Measurements from ENCODE around the gene ICAM1.

The ICAM1 gene

DNA sequence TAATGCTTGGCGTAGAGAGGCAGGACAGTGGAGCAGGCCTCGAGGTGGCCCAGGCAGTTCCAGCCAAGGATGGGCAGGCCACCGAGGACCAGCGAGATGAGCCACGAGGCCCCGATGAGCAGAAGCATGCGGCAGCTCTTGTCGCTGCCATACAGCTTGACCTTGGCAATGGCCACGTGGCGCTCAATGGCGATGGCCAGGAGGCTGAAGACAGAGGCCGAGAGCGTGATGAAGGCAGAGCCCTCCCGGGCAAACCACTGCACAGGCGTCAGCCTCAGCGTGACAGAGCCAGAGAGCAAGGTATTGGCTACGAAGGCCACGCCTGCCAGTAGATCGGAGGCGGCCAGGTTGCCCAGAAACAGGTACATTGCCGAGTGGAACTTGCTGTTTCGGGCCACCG is 46.6 kb upstream of the ICAM1 start (continued):
- TF ChIP-seq TCF4 (CRISPR knock-in tag; IDR thresholded peaks at IDR 0.05; ENCODE audit: borderline replicate concordance) (no peak), ISL1 (CRISPR knock-in tag; IDR thresholded peaks at IDR 0.05) (no peak)

DNA sequence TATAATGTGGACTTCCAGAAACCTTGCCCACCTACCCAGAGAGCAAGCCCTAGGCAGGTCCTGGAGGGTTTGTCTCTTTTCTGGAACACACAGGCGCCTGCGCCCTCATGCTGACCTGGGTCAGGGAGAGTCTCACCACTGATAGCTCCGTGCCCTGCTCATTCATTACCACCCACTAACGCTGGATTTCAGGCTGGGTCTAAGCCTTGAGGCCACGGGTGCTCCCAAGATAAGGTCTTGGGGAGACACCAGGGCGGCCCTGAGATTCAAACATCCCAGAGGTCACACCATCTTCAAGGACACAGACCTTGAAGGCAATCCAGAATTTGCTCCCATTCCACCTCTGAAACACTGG is 44.9 kb upstream of the ICAM1 start:
- TF ChIP-seq ESRRG (CRISPR knock-in tag; IDR thresholded peaks at IDR 0.05) (no peak), RARB (CRISPR knock-in tag; IDR thresholded peaks at IDR 0.05) (no peak), ZFP30 (CRISPR knock-in tag; IDR thresholded peaks at IDR 0.05) (no peak), ZNF8 (CRISPR knock-in tag; IDR thresholded peaks at IDR 0.05) (no peak), CSDC2 (CRISPR knock-in tag; IDR thresholded peaks at IDR 0.05) (no peak), ISL1 (CRISPR knock-in tag; IDR thresholded peaks at IDR 0.05) (no peak), GLIS3 (CRISPR knock-in tag; IDR thresholded peaks at IDR 0.05) (no peak)
- TF ChIP-seq, protein P1, sequence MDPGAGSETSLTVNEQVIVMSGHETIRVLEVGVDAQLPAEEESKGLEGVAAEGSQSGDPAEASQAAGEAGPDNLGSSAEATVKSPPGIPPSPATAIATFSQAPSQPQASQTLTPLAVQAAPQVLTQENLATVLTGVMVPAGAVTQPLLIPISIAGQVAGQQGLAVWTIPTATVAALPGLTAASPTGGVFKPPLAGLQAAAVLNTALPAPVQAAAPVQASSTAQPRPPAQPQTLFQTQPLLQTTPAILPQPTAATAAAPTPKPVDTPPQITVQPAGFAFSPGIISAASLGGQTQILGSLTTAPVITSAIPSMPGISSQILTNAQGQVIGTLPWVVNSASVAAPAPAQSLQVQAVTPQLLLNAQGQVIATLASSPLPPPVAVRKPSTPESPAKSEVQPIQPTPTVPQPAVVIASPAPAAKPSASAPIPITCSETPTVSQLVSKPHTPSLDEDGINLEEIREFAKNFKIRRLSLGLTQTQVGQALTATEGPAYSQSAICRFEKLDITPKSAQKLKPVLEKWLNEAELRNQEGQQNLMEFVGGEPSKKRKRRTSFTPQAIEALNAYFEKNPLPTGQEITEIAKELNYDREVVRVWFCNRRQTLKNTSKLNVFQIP (CRISPR knock-in tag; IDR thresholded peaks at IDR 0.05; ENCODE audit: borderline replicate concordance, low read depth): no peak
- TF ChIP-seq, protein P2, sequence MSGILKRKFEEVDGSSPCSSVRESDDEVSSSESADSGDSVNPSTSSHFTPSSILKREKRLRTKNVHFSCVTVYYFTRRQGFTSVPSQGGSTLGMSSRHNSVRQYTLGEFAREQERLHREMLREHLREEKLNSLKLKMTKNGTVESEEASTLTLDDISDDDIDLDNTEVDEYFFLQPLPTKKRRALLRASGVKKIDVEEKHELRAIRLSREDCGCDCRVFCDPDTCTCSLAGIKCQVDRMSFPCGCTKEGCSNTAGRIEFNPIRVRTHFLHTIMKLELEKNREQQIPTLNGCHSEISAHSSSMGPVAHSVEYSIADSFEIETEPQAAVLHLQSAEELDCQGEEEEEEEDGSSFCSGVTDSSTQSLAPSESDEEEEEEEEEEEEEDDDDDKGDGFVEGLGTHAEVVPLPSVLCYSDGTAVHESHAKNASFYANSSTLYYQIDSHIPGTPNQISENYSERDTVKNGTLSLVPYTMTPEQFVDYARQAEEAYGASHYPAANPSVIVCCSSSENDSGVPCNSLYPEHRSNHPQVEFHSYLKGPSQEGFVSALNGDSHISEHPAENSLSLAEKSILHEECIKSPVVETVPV (CRISPR knock-in tag; IDR thresholded peaks at IDR 0.05): no peak
- ATAC-seq: no peak

DNA sequence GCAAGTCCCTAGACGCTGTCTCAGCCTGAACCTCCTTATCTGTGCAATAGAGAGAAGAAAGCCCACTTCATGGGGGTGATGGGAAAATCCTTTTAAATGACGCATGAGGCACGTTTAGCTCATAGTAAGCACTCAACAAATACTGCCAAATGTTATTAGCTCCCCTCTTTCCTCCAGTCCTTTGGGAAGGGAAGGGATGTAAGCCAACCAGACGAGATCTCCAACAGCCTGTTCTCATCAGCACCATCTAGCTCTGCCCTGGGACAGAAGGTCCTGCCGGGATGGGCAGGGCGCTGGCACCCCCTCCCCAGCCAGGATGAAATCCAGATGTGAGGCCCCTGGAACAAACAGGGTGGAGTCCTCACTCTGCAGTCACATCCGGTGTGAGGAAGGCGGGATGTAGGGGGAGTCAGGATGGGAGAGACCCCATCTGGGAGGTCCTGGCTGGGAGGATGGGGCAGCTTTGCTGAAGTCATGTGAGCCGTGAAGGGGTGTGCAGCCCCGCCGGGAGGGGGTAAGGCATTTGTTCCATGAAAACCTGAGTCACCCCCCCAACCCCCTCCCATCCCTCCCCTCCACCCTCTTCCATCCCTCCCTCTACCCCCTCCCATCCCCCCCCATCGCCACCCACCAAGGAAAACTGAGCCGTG is 44.4 kb upstream of the ICAM1 start:
- TF ChIP-seq GLIS3 (CRISPR knock-in tag; IDR thresholded peaks at IDR 0.05) (no peak), TCF4 (CRISPR knock-in tag; IDR thresholded peaks at IDR 0.05; ENCODE audit: borderline replicate concordance) (peak; percentile 74)
- ATAC-seq: no peak

DNA sequence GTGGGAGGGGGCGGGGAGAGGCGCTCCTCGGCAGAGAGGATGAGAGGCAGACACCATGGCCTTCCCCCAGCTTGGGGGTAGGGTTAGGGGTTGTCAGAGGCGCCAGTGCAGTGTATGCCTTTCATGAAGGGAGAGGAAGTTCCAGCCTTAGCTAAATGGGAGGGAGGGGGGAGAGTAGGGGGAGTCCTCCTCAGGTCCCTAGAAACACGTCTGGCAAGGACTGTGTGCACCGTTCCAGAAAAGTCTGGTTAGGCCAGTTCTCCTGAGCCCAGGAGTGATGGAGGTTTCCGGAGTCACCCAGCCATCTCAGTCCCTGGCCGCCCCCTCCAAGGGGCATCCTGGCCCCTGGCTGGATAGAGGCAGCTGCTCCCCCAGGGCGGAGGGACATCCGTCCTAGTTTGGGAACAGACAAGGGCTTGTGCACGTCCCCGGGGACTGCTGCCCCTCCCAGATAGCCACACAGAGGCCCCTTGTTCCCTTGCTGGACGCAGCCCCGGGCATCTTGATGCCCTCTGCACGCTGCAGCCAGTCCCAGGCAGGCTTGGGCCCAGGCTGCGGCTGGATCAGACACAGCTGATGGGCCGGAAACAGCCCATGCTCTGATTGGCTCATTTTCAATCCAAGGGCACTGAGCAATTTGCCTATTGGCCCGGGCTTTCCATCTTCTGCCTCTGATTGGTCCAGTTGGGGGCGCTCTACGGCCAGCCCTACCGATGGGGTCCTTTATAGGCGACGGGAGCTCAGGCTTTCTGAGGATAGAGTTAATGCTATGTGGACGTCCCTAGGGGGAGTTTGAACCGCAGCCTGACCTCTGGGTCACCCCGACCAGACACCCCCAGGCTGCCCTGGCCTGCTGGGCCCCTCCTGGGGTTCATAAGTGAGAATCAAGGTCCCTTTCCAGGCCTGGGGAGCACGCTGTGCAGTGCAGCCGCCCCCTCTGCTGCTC is 43.6 kb upstream of the ICAM1 start:
- TF ChIP-seq ZNF8 (CRISPR knock-in tag; IDR thresholded peaks at IDR 0.05): no peak
- no peak for TF ChIP-seq ZFP30 (CRISPR knock-in tag; IDR thresholded peaks at IDR 0.05)
- no peak for TF ChIP-seq ZNF565 (CRISPR knock-in tag; conservative IDR thresholded peaks at IDR 0.05; ENCODE audit: low read depth)
- TF ChIP-seq ZC3H10 (CRISPR knock-in tag; IDR thresholded peaks at IDR 0.05): no peak
- TF ChIP-seq ZNF70 (CRISPR knock-in tag; IDR thresholded peaks at IDR 0.05): no peak
- no peak for TF ChIP-seq CSDC2 (CRISPR knock-in tag; IDR thresholded peaks at IDR 0.05)
- no peak for TF ChIP-seq ESRRG (CRISPR knock-in tag; IDR thresholded peaks at IDR 0.05)
- no peak for TF ChIP-seq PPARA (CRISPR knock-in tag; IDR thresholded peaks at IDR 0.05; ENCODE audit: borderline replicate concordance)
- TF ChIP-seq, protein P1 (CRISPR knock-in tag; IDR thresholded peaks at IDR 0.05; ENCODE audit: borderline replicate concordance, low read depth): no peak
- TF ChIP-seq ZFP3 (CRISPR knock-in tag; IDR thresholded peaks at IDR 0.05): no peak
- TF ChIP-seq ARNTL (CRISPR knock-in tag; IDR thresholded peaks at IDR 0.05; ENCODE audit: borderline replicate concordance, low read depth): no peak
- TF ChIP-seq BACH2 (CRISPR knock-in tag; IDR thresholded peaks at IDR 0.05; ENCODE audit: borderline replicate concordance): no peak
- TF ChIP-seq, protein P2 (CRISPR knock-in tag; IDR thresholded peaks at IDR 0.05): no peak
- TF ChIP-seq, protein P3, sequence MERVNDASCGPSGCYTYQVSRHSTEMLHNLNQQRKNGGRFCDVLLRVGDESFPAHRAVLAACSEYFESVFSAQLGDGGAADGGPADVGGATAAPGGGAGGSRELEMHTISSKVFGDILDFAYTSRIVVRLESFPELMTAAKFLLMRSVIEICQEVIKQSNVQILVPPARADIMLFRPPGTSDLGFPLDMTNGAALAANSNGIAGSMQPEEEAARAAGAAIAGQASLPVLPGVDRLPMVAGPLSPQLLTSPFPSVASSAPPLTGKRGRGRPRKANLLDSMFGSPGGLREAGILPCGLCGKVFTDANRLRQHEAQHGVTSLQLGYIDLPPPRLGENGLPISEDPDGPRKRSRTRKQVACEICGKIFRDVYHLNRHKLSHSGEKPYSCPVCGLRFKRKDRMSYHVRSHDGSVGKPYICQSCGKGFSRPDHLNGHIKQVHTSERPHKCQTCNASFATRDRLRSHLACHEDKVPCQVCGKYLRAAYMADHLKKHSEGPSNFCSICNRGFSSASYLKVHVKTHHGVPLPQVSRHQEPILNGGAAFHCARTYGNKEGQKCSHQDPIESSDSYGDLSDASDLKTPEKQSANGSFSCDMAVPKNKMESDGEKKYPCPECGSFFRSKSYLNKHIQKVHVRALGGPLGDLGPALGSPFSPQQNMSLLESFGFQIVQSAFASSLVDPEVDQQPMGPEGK (CRISPR knock-in tag; IDR thresholded peaks at IDR 0.05; ENCODE audit: borderline replicate concordance): no peak

More for the DNA sequence above, 43.6 kb upstream of the ICAM1 start:
- ATAC-seq: no peak

Measured in SK-N-SH treated with all-trans-retinoic acid at 6 μM for 48 hours (cell line).